AG09319 (cell line): ENCODE results near the gene WIPI1.
"Not testable (repeated sequence)": the region's sequence is repeated elsewhere in the genome, so short reads cannot be mapped to it uniquely, and the experiment has no call there.

ENCODE experiments used
- DNase-seq: peaks from one replicate; pipeline ENCODE4 v3.0.0-alpha.2; 2010; ENCODE audit warnings: low read depth; ENCODE audit errors: extremely low read depth
- TF ChIP-seq, protein P1 (sequence below): IDR thresholded peaks from 2 replicates; pipeline ENCODE4 v1.5.1; 2011; ENCODE audit warnings: low read depth, mild to moderate bottlenecking, inconsistent platforms, low read length, moderate library complexity

Gene WIPI1

DNA sequence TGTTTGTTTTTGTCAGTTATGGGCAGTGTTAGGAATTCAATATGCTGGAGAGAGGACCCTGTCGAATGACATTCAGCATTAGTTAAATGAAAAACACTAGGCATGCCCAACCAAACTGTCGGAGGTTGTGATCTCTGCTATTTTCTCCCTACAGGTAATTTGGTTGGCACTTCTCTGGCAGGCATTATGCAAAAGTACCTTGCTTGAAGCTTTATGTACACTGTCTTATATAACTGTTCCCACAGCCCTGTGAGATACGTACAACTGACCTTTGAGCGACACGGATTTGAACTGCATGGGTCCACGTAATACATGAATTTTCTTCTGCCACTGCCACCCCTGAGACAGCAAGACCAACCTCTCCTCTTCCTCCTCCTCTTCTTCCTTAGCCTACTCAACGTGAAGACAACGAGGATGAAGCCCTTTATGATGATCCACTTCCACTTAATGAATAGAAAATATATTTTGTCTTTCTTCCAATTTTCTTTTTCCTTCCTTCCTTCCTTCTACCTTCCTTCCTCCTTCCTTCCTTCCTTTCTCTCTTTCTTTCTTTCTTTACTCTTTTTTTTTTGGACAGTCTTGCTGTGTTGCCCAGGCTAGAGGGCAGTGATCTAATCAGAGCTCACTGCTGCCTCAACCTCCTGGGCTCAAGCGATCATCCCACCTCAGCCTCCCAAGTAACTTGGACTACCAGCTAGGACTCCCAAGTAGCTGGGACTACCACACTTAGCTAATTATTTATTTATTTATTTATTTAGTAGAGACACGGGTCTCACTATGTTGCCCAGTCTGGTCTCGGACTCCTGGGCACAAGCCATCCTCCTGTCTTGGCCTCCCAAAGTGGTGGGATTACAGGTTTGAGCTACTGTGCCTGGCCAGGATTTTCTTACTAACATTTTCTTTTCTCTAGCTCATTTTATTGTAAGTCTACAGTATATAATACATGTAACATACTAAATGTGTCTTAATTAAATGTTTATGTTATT is 77.3 kb downstream of the WIPI1 start:
- no peak for DNase-seq
- TF ChIP-seq, protein P1, sequence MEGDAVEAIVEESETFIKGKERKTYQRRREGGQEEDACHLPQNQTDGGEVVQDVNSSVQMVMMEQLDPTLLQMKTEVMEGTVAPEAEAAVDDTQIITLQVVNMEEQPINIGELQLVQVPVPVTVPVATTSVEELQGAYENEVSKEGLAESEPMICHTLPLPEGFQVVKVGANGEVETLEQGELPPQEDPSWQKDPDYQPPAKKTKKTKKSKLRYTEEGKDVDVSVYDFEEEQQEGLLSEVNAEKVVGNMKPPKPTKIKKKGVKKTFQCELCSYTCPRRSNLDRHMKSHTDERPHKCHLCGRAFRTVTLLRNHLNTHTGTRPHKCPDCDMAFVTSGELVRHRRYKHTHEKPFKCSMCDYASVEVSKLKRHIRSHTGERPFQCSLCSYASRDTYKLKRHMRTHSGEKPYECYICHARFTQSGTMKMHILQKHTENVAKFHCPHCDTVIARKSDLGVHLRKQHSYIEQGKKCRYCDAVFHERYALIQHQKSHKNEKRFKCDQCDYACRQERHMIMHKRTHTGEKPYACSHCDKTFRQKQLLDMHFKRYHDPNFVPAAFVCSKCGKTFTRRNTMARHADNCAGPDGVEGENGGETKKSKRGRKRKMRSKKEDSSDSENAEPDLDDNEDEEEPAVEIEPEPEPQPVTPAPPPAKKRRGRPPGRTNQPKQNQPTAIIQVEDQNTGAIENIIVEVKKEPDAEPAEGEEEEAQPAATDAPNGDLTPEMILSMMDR: no peak

DNA sequence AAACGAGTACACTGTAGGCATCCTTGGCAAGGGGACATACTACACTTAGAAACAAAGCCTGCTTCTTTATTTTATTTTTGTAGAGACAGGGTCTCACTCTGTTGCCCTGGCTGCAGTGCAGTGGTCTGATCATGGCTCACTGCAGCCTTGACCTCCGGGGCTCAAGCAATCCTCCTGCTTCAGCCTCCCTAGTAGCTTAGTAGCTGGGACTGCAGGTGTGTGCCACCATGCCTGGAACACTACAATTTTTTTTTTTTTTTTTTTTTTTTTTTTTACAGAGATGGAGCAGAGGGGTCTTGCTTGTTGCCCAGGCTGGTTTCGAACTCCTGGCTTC is 78.2 kb downstream of the WIPI1 start:
- DNase-seq: no peak
- TF ChIP-seq, protein P1: no peak

DNA sequence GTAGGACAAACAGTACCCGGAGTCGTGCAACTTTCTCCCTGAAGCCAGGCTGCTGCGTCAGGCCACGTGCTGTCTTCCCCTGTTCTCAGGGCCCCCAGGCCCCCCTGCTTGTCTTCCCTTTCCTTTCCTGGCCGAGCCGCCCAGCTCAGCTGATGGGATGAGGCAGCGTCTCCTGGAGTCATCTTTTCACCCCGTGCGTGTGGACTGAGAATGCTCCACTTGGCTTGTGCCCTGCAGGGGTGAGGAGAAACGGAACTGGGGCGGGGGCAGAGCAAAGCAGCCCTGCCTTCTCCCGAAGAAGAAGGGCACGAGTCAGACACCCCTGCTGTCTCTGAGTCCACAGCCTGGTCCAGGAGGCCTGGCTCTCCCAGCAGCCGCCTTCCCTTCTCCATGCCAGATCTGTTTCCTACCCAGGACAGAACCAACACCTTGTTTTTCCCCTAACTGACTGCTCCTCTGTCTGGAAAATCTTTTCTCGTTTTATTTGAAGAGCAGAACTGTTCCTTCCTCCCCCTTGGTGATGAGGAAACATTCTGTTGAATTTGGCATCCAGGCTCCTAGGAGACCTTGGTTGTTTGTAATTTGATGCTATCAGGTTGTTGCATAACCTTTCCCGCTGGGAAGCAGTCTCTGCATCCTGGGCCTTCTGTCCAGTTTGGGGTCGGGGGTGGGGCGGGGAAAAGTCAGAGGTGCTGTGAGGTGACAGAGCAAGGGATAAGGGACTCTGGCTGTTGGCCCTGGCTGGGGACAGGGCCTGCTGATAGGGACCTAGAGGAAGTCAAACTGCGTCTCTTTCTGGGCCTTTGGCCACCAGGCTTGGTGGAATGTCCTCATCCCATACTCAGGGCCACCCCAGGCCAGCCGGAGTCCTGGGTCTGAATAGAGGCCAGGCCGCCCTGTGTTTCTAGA is 78.8 kb downstream of the WIPI1 start:
- TF ChIP-seq, protein P1: no peak; the same call in 1 of the 2 replicates
- peak; percentile 89 for DNase-seq

DNA sequence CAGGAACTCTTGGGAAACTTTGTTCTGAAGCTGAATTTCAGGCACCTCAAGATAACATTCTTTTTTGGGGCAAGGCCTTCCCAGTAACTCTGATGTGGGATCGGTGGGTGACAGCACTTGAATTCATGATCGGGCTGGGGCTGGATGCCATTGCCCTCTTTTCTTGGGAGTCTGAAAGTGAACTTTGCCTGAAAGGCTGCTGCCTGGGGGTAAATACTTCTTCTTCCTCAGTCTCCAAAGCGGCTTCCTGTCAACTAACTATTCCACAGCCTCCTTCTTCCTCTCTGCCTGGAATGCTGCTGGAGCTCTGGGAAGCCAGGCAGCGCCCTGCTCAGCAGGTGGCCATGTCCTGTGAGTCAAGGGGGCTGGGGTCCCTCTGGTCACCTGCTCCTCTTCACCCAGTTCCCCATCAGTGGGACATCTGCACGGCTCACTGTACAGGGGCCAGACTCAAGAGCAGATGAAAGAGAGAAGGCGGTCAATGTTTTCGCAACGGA is 79.5 kb downstream of the WIPI1 start:
- no peak for DNase-seq
- TF ChIP-seq, protein P1: no peak

DNA sequence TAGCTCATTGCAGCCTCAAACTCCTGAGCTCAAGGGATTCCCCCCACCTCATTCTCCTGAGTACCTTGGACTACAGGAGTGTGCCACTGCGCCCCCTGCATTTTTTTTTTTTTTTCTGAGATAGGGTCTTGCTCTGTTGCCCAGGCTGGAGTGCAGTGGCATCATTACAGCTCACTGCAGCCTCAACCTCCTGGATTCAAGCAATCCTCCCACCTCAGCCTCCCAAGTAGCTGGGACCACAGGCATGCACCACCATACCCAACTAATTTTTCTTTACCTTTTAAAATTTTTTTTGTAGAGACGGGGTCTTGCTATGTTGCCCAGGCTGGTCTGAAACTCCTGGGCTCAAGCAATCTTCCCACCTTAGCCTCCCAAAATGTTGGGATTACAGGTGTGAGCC is 81.1 kb downstream of the WIPI1 start:
- DNase-seq: not testable (repeated sequence)

DNA sequence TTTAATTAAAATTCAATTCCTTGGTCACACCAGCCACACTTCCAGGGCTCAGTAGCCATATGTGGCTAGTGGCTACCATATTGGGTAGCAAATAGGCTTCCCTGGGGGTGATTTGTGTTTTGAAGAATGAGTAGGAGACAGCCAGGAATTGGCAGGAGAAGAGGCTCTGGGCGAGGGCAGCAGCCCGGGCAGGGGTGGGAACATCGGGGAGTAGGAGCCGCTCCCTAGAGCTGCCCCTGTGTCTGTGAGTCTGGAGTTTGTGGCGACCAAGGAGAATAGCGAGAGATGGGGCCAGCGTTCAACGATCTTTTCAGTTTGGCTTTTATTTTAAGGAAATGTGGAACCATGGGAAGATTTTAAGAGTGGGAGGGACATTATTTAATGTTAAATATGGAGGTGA is 81.7 kb downstream of the WIPI1 start:
- DNase-seq: no peak
- TF ChIP-seq, protein P1: no peak
